ENCODE data around the gene HABP4.
A peak's percentile ranks its signal among the peaks of the same experiment; 100 is the strongest.

Gene HABP4

GRCh38 chr9:96436063-96436455, 13.9 kb upstream of the HABP4 start:
- DNase-seq: no peak

- DNase-seq: no peak
Measured at GRCh38 chr9:96436456-96437126, 13.4 kb upstream of the HABP4 start.

GRCh38 chr9:96437454-96437853, 12.5 kb upstream of the HABP4 start:
- DNase-seq: no peak

- DNase-seq: no peak
Measured at GRCh38 chr9:96440671-96441199, 9.2 kb upstream of the HABP4 start.

GRCh38 chr9:96441798-96442445, 8.0 kb upstream of the HABP4 start:
- peak; percentile 64 to 66 for DNase-seq

GRCh38 chr9:96442491-96442890, 7.5 kb upstream of the HABP4 start:
- DNase-seq: peak in 1 of 2 donors; percentile 52

GRCh38 chr9:96447406-96447805, 2.6 kb upstream of the HABP4 start:
- no peak for DNase-seq

GRCh38 chr9:96448546-96449170, 1.3 kb upstream of the HABP4 start:
- DNase-seq: no peak

GRCh38 chr9:96449523-96449844, 485 bp upstream of the HABP4 start:
- no peak for DNase-seq

GRCh38 chr9:96450613-96451528, 902 bp downstream of the HABP4 start:
- DNase-seq: no peak

- no peak for DNase-seq
Measured at GRCh38 chr9:96453625-96454024, 3.7 kb downstream of the HABP4 start.

GRCh38 chr9:96457266-96457665, 7.3 kb downstream of the HABP4 start:
- peak; percentile 9 to 17 for DNase-seq

- DNase-seq: no peak
Measured at GRCh38 chr9:96458226-96458625, 8.3 kb downstream of the HABP4 start.

- no peak for DNase-seq
Measured at GRCh38 chr9:96459268-96460007, 9.5 kb downstream of the HABP4 start.

- no peak for DNase-seq
Measured at GRCh38 chr9:96460470-96460869, 10.5 kb downstream of the HABP4 start.

- no peak for DNase-seq
Measured at GRCh38 chr9:96460882-96461281, 10.9 kb downstream of the HABP4 start.

GRCh38 chr9:96461336-96461735, 11.4 kb downstream of the HABP4 start:
- DNase-seq: no peak

GRCh38 chr9:96462541-96462940, 12.6 kb downstream of the HABP4 start:
- DNase-seq: no peak

- no peak for DNase-seq
Measured at GRCh38 chr9:96464426-96464825, 14.5 kb downstream of the HABP4 start.

GRCh38 chr9:96467784-96468183, 17.8 kb downstream of the HABP4 start:
- DNase-seq: no peak

- DNase-seq: no peak
Measured at GRCh38 chr9:96476013-96476412, 26.0 kb downstream of the HABP4 start.

- no peak for DNase-seq
Measured at GRCh38 chr9:96476591-96476990, 26.6 kb downstream of the HABP4 start.

All from inflammatory macrophage (primary cell).